GM12864 (cell line): ENCODE results near the gene OR7G2.
"Not testable (repeated sequence)": the region's sequence is repeated elsewhere in the genome, so short reads cannot be mapped to it uniquely, and the experiment has no call there.

ENCODE experiments used
- DNase-seq: peaks from one replicate; pipeline ENCODE4 v3.0.0-alpha.2; 2011; ENCODE audit warnings: low read depth
- H3K4me3 ChIP-seq: 2 replicates; pipeline ENCODE4 v1.5.1; 2011; ENCODE audit warnings: mild to moderate bottlenecking, low read depth, low read length, control low read depth
- TF ChIP-seq, protein P1 (sequence below): IDR thresholded peaks from 2 replicates; pipeline ENCODE4 v1.5.1; 2011; ENCODE audit warnings: low read depth, mild to moderate bottlenecking, moderate library complexity, low read length, control low read depth, inconsistent platforms; ENCODE audit errors: missing control alignments

OR7G2 gene

GRCh38 chr19:9060564-9061340 is 46.5 kb downstream of the OR7G2 start:
- H3K4me3 ChIP-seq: no peak overlapping the region
- no peak for DNase-seq
- TF ChIP-seq, protein P1, sequence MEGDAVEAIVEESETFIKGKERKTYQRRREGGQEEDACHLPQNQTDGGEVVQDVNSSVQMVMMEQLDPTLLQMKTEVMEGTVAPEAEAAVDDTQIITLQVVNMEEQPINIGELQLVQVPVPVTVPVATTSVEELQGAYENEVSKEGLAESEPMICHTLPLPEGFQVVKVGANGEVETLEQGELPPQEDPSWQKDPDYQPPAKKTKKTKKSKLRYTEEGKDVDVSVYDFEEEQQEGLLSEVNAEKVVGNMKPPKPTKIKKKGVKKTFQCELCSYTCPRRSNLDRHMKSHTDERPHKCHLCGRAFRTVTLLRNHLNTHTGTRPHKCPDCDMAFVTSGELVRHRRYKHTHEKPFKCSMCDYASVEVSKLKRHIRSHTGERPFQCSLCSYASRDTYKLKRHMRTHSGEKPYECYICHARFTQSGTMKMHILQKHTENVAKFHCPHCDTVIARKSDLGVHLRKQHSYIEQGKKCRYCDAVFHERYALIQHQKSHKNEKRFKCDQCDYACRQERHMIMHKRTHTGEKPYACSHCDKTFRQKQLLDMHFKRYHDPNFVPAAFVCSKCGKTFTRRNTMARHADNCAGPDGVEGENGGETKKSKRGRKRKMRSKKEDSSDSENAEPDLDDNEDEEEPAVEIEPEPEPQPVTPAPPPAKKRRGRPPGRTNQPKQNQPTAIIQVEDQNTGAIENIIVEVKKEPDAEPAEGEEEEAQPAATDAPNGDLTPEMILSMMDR: no peak

DNA sequence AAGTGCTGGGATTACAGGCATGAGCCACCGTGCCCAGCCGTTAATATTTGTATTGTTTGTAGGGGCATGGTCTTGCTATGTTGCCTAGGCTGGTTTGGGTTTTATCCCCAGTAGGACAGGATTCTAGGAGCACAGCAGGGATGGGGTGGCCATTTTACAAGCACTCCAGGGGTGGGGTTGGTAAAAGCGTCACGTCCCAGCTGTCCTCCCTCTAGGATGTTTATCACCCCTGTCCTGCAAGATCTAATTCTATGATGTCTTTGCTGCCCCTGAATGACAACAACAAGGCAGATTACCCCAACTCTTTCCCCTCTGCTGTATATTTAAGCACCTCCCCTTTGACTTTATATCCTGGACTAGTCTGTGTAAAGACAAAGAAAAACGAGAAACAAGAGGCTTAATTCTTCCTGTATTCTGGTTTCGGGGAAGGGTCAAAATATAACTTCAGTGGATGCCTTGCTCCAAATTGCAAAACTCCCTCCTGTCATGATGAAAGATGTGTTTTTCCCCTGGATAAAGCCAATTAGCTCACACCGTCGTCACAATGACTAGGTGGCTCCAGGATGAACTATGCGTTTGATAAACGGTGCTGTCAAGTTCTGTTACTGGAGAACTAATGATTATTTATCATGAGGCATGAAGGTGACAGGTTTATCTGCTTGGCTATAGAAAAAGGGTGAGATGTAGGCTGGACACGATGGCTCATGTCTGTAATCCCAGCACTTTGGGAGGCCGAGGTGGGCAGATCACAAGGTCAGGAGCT is 48.2 kb downstream of the OR7G2 start:
- DNase-seq: no peak
- H3K4me3 ChIP-seq: no peak overlapping the region
- TF ChIP-seq, protein P1: no peak

- no peak overlapping the region for H3K4me3 ChIP-seq
- no peak for DNase-seq
- TF ChIP-seq, protein P1: no peak
These were observed 49.6 kb downstream of the OR7G2 start for GRCh38 chr19:9057505-9058258.

GRCh38 chr19:9056131-9056530 is 51.1 kb downstream of the OR7G2 start:
- not testable (repeated sequence) for DNase-seq, H3K4me3 ChIP-seq

- no peak for DNase-seq
- no peak overlapping the region for H3K4me3 ChIP-seq
- TF ChIP-seq, protein P1: no peak
These were observed 52.5 kb downstream of the OR7G2 start for GRCh38 chr19:9054765-9055164.

GRCh38 chr19:9054207-9054606 is 53.1 kb downstream of the OR7G2 start:
- no peak overlapping the region for H3K4me3 ChIP-seq
- TF ChIP-seq, protein P1: no peak
- DNase-seq: no peak

DNA sequence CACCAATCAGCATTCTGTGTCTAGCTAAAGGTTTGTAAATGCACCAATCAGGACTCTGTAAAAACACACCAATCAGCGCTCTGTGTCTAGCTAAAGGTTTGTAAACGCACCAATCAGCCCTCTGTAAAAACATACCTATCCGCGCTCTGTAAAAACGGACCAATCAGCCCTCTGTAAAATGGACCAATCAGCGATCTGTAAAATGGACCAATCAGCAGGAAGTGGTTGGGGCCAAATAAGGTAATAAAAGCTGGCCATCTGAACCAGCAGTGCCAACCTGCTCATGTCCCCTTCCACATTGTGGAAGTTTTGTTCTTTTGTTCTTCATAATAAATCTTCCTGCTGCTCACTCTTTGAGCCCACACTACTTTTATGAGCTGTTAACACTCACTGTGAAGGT is 53.6 kb downstream of the OR7G2 start:
- DNase-seq, H3K4me3 ChIP-seq: not testable (repeated sequence)
